CD4-positive, alpha-beta memory T cell (primary cell): Measurements from ENCODE around the gene TSPAN14. TPM values are rescaled to one million over a fixed set of nuclear protein-coding genes. Genes with fewer than 3 reads are reported as not detected.
A peak's percentile ranks its signal among the peaks of the same experiment; 100 is the strongest.
"Not testable (repeated sequence)": the region's sequence is repeated elsewhere in the genome, so short reads cannot be mapped to it uniquely, and the experiment has no call there.

Experiments used
- CTCF ChIA-PET: fragments of 350-600 bp; sonication (Branson Sonifier 250); formaldehyde crosslinking; loops from one replicate; lab custom pipeline; 2021; ENCODE audit warnings: inconsistent platforms; ENCODE audit not compliant: partially characterized antibody; lab: Charles Lee
- POLR2A ChIA-PET: fragments of 350-600 bp; sonication (Branson Sonifier 250); formaldehyde crosslinking; loops from one replicate; lab custom pipeline; 2021; ENCODE audit not compliant: partially characterized antibody; lab: Charles Lee
- DNase-seq, 5 donors: peaks; one replicate each; pipeline versions ENCODE4 v3.0.0 to v3.0.0-alpha.2; 2020 to 2022; ENCODE audit warnings: mixed read lengths in 1 of 5
- H3K27ac ChIP-seq: one replicate; pipeline ENCODE4 v1.7.0; 2013; ENCODE audit warnings: low read depth, low read length
- H3K27me3 ChIP-seq: 2 replicates; pipeline ENCODE4 v1.7.0; 2013; ENCODE audit warnings: mild to moderate bottlenecking, low read length, moderate library complexity; ENCODE audit not compliant: insufficient read depth
- H3K36me3 ChIP-seq: 2 replicates; pipeline ENCODE4 v1.7.0; 2013; ENCODE audit warnings: mild to moderate bottlenecking, low read length, moderate library complexity; ENCODE audit not compliant: insufficient read depth
- H3K4me1 ChIP-seq: 2 replicates; pipeline ENCODE4 v1.7.0; 2013; ENCODE audit warnings: mild to moderate bottlenecking, low read length, moderate library complexity; ENCODE audit not compliant: insufficient read depth
- H3K4me3 ChIP-seq, 2 donors: one replicate each; pipeline ENCODE4 v1.7.0; 2013; ENCODE audit warnings: low read length in 2 of 2, mild to moderate bottlenecking in 1 of 2
- H3K9me3 ChIP-seq, 2 donors: one replicate each; pipeline ENCODE4 v1.7.0; 2013; ENCODE audit warnings: low read length in 2 of 2, control low read depth in 1 of 2; ENCODE audit not compliant: control insufficient read depth in 1 of 2
- H3K27ac Mint-ChIP-seq, 7 donors: one replicate each; pipeline ENCODE4 v1.8.0; 2020 to 2021; ENCODE audit warnings: mixed read lengths in 7 of 7, mild to moderate bottlenecking in 6 of 7, inconsistent platforms in 3 of 7, moderate library complexity in 3 of 7
- H3K27me3 Mint-ChIP-seq, 2 donors: one replicate each; pipeline ENCODE4 v1.8.0; 2020 to 2021; ENCODE audit warnings: mixed read lengths in 2 of 2
- H3K36me3 Mint-ChIP-seq, 2 donors: one replicate each; pipeline ENCODE4 v1.8.0; 2020 to 2021; ENCODE audit warnings: mixed read lengths in 2 of 2, inconsistent platforms in 1 of 2, mild to moderate bottlenecking in 1 of 2
- H3K4me1 Mint-ChIP-seq, 4 donors: one replicate each; pipeline ENCODE4 v1.8.0; 2020 to 2021; ENCODE audit warnings: mixed read lengths in 4 of 4, mild to moderate bottlenecking in 1 of 4
- H3K4me3 Mint-ChIP-seq, 8 donors: one replicate each; pipeline ENCODE4 v1.8.0; 2020 to 2021; ENCODE audit warnings: mixed read lengths in 8 of 8, mild to moderate bottlenecking in 7 of 8, moderate library complexity in 6 of 8, inconsistent platforms in 3 of 8
- H3K9me3 Mint-ChIP-seq, 8 donors: one replicate each; pipeline ENCODE4 v1.8.0; 2020 to 2021; ENCODE audit warnings: mixed read lengths in 8 of 8, mild to moderate bottlenecking in 5 of 8, inconsistent platforms in 3 of 8, moderate library complexity in 1 of 8
- intact Hi-C: fragments of 100-400 bp; cut with micrococcal nuclease; formaldehyde crosslinking; loops from one replicate; pipeline ENCODE4 v1.15.1; 2023
- polyA plus RNA-seq, 2 donors: library from polyadenylated mRNA; unstranded; fragments of 300-500 nt; fragmentation: Illumina TruSeq; gene quantifications; one replicate each; pipeline ENCODE4 v1.2.3, GENCODE V29; 2021
- total RNA-seq, 2 experiments: library from RNA; stranded (reverse); gene quantifications; one replicate each; pipeline ENCODE4 v1.2.3, GENCODE V29; 2021

TSPAN14 gene
- total and polyA plus RNA-seq, 4 experiments from 2014 or later, result 148 to 246 (median 152) TPM

DNA sequence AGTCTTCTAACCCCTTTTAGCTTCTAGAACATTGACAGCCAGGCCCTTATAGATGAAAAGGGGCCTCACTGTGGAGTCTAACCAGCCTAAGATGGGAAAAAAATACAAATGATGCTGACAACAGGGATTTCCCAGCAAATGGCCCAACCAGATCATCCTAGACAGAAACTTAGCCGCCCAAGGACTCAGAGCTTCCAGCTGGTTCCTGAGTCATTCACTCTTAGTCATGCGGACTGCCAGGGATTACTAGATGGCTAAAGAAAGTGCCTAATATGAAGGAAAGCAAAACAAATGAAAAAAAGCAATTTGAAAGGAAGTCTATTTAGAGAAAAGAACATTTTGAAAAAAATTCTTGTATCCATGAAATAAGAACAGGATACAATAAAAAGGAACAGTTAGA lies 23.7 kb downstream of the TSPAN14 start:
- H3K27me3 Mint-ChIP-seq, result no peaks in the 10 kb centered on the region
- no peaks in the 10 kb centered on the region for H3K9me3 ChIP-seq
- H3K4me3 Mint-ChIP-seq, result peak overlapping the region in 4 of 8 donors; percentile 7 to 68 (median 54)
- CTCF ChIA-PET, result interaction anchor here (0.9 to 2.4 kb wide), 9 partner anchors 9 to 33 kb away, joined by 3 to 7 read pairs (median 6); no protein-coding TSS in a partner anchor
- H3K27ac ChIP-seq, result no peak overlapping the region
- POLR2A ChIA-PET, result interaction anchor here (1.5 to 28.7 kb wide), 6 partner anchors 9 to 26 kb away, joined by 4 to 906 read pairs (median 16); partner anchors contain the start of gene TSPAN14
- H3K27ac Mint-ChIP-seq, result peak overlapping the region; percentile 61 to 91 (median 76)
- H3K4me3 ChIP-seq, result no peak overlapping the region
- no peaks in the 10 kb centered on the region for H3K27me3 ChIP-seq
- peaks cover 51 to 82% (median 69%) of the 10 kb centered on the region in 4 donors for H3K4me1 Mint-ChIP-seq
- intact Hi-C loops, result no loop called here
- DNase-seq, result peak in 1 of 5 donors; percentile 47
- peaks cover 79% of the 10 kb centered on the region for H3K4me1 ChIP-seq
- peaks cover 25% of the 10 kb centered on the region for H3K36me3 ChIP-seq
- H3K36me3 Mint-ChIP-seq, result peaks cover 54 to 61% of the 10 kb centered on the region in 2 donors
- H3K9me3 Mint-ChIP-seq, result peaks cover 0 to 11% (median 3%) of the 10 kb centered on the region in 8 donors

- peaks cover 50 to 52% of the 10 kb centered on the region in 2 donors for H3K36me3 Mint-ChIP-seq
- POLR2A ChIA-PET, result interaction anchor here (1.1 to 14.7 kb wide), 2 partner anchors 16 to 17 kb away, joined by 3 to 906 read pairs; partner anchors contain the start of gene TSPAN14
- intact Hi-C loops, H3K27me3 ChIP-seq, CTCF ChIA-PET, H3K4me3 ChIP-seq, H3K9me3 ChIP-seq, H3K27ac ChIP-seq, H3K27me3 Mint-ChIP-seq: not testable (repeated sequence)
- peak overlapping the region in 6 of 7 donors; percentile 52 to 87 (median 74) for H3K27ac Mint-ChIP-seq
- Histone ChIP-seq H3K36me3 (peaks cover 16% of the 10 kb centered on the region), H3K4me1 (peaks cover 79% of the 10 kb centered on the region)
- peak overlapping the region in 1 of 8 donors; percentile 73 for H3K4me3 Mint-ChIP-seq
- H3K4me1 Mint-ChIP-seq, result peaks cover 53 to 82% (median 70%) of the 10 kb centered on the region in 4 donors
- peaks cover 0 to 11% (median 3%) of the 10 kb centered on the region in 8 donors for H3K9me3 Mint-ChIP-seq
- peak in 1 of 5 donors; percentile 4 for DNase-seq
These were observed 26.3 kb downstream of the TSPAN14 start for GRCh38 chr10:80480373-80480772.

DNA sequence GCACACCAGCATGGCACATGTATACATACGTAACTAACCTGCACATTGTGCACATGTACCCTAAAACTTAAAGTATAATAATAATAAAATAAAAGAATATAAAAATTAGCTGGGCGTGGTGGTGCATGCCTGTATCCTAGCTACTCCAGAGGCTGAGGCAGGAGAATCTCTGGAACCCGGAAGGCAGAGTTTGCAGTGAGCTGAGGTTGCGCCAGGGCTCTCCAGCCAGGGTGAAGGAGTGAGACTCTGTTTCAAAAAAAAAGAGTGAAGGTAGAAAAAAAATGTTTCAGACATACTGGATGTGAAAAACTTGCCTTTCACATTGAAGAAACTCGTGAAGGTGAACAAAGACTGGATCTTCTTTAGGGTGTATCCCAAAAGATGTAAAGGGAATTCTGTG lies 26.7 kb downstream of the TSPAN14 start:
- H3K4me1 Mint-ChIP-seq, result peaks cover 56 to 82% (median 71%) of the 10 kb centered on the region in 4 donors
- intact Hi-C loops, result no loop called here
- Histone ChIP-seq H3K36me3 (peaks cover 14% of the 10 kb centered on the region), H3K4me1 (peaks cover 79% of the 10 kb centered on the region), H3K9me3 (no peaks in the 10 kb centered on the region), H3K4me3 (no peak overlapping the region), H3K27ac (no peak overlapping the region), H3K27me3 (no peaks in the 10 kb centered on the region)
- peak overlapping the region in 3 of 8 donors; percentile 32 to 57 (median 50) for H3K4me3 Mint-ChIP-seq
- peak overlapping the region; percentile 30 to 90 (median 69) for H3K27ac Mint-ChIP-seq
- H3K9me3 Mint-ChIP-seq, result peaks cover 0 to 11% (median 3%) of the 10 kb centered on the region in 8 donors
- H3K27me3 Mint-ChIP-seq, result no peaks in the 10 kb centered on the region
- POLR2A ChIA-PET, result interaction anchor here (1.1 to 14.7 kb wide), 2 partner anchors 16 to 17 kb away, joined by 3 to 906 read pairs; partner anchors contain the start of gene TSPAN14
- peaks cover 50 to 52% of the 10 kb centered on the region in 2 donors for H3K36me3 Mint-ChIP-seq
- DNase-seq, result peak in 1 of 5 donors; percentile 9
- CTCF ChIA-PET, result interaction anchor here (1.8 to 2.5 kb wide), 2 partner anchors 15 to 25 kb away, joined by 4 to 10 read pairs; no protein-coding TSS in a partner anchor

DNA sequence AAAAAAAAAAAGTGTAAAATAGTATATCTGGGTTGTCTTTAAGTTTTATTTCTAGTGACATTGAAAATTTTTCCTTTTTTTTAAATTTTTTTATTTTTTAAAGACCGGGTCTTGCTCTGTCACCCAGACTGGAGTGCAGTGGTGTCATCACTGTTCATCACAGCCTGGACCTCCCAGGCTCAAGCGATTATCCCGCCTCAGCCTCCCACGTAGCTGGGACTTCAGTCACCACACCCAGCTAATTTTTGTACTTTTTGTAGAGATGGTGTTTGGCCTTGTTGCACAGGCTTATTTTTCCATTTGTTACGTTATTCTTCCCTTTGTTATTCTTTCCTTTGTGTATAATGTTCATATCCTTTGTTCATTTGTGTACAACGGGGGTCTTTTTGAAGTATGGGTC lies 30.1 kb downstream of the TSPAN14 start:
- peak in 1 of 5 donors; percentile 53 for DNase-seq
- CTCF ChIA-PET, result interaction anchor here (0.7 to 10.8 kb wide), 11 partner anchors 9 to 106 kb away, joined by 3 to 201 read pairs (median 5); no protein-coding TSS in a partner anchor
- peaks cover 72 to 91% (median 82%) of the 10 kb centered on the region in 4 donors for H3K4me1 Mint-ChIP-seq
- no peaks in the 10 kb centered on the region for H3K27me3 Mint-ChIP-seq
- Histone ChIP-seq H3K27me3 (no peaks in the 10 kb centered on the region), H3K4me3 (no peak overlapping the region), H3K27ac (peak overlapping the region; percentile 74), H3K4me1 (peaks cover 84% of the 10 kb centered on the region), H3K36me3 (peaks cover 8% of the 10 kb centered on the region), H3K9me3 (no peaks in the 10 kb centered on the region)
- intact Hi-C loops, result loop anchor here (1.0 kb wide), 1 partner anchor 13 kb away; no protein-coding TSS in a partner anchor
- peak overlapping the region; percentile 83 to 97 (median 95) for H3K27ac Mint-ChIP-seq
- peaks cover 34 to 41% of the 10 kb centered on the region in 2 donors for H3K36me3 Mint-ChIP-seq
- peaks cover 0 to 3% (median 0%) of the 10 kb centered on the region in 8 donors for H3K9me3 Mint-ChIP-seq
- peak overlapping the region; percentile 67 to 93 (median 82) for H3K4me3 Mint-ChIP-seq
- POLR2A ChIA-PET, result interaction anchor here (1.0 to 14.7 kb wide), 5 partner anchors 9 to 76 kb away, joined by 5 to 906 read pairs (median 14); partner anchors contain the start of genes PRXL2A and TSPAN14

- no peaks in the 10 kb centered on the region for H3K9me3 ChIP-seq
- peaks cover 11% of the 10 kb centered on the region for H3K36me3 ChIP-seq
- peak overlapping the region in 1 of 2 donors; percentile 51 for H3K4me3 ChIP-seq
- H3K27me3 Mint-ChIP-seq, result no peaks in the 10 kb centered on the region
- peaks cover 89% of the 10 kb centered on the region for H3K4me1 ChIP-seq
- CTCF ChIA-PET, result interaction anchor here (1.1 to 10.8 kb wide), 10 partner anchors 8 to 107 kb away, joined by 3 to 201 read pairs (median 7); no protein-coding TSS in a partner anchor
- peaks cover 39 to 43% of the 10 kb centered on the region in 2 donors for H3K36me3 Mint-ChIP-seq
- peak overlapping the region; percentile 67 to 93 (median 78) for H3K4me3 Mint-ChIP-seq
- DNase-seq, result peak in 4 of 5 donors; percentile 40 to 52 (median 44)
- peak overlapping the region; percentile 83 to 97 (median 94) for H3K27ac Mint-ChIP-seq
- H3K9me3 Mint-ChIP-seq, result peaks cover 0 to 3% (median 0%) of the 10 kb centered on the region in 8 donors
- intact Hi-C loops, result loop anchor here (1.0 kb wide), 3 partner anchors 10 to 18 kb away; no protein-coding TSS in a partner anchor
- peaks cover 76 to 95% (median 86%) of the 10 kb centered on the region in 4 donors for H3K4me1 Mint-ChIP-seq
- H3K27me3 ChIP-seq, result no peaks in the 10 kb centered on the region
- peak overlapping the region; percentile 74 for H3K27ac ChIP-seq
- POLR2A ChIA-PET, result interaction anchor here (1.0 to 14.7 kb wide), 6 partner anchors 8 to 77 kb away, joined by 5 to 906 read pairs (median 10); partner anchors contain the start of genes PRXL2A and TSPAN14
These were observed 30.6 kb downstream of the TSPAN14 start for GRCh38 chr10:80484676-80485075.

DNA sequence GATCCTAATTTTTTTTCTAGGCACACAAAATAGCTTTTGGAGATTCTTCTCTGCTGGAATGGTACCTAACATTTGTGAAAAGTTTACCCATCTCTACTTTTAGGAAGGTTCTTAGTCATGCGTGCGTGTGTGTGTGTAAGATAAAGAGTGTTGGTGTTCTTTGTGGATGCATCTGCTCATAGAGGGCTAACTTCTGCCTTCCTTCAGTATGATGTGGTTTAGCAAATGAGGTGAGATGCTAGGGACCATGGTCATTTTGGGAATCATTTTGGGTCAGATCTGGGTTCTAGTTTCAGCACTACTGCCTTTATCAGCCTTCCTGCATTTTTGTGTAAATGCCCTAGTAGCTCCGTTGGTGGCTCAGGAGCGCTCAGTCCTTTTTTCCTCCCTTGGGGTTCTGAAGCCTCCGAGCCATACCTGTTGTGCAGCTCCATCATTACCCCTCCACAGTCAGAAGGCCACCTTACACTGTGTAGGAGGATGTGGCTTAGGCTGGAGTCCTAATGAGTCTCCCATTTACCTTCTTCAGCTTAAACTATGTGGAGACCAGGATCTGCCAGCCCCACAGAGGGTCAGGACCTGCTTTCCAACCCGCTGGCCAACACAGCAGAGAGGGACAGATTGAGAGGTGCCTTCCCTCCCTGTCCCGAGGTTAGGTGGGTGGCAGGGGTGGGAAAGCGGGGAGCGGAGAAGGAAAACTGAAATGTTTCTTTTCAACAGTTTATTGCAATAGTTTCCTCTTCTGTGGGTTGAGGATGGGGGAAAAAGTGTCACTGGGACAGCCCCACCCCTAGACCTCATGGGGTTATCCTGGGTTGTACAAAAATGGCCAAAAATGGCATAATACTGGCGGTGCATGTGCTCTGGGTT lies 31.2 kb downstream of the TSPAN14 start:
- Histone ChIP-seq H3K4me3 (peak overlapping the region; percentile 43 to 51), H3K36me3 (peaks cover 18% of the 10 kb centered on the region), H3K4me1 (peaks cover 95% of the 10 kb centered on the region), H3K27ac (peak overlapping the region; percentile 74), H3K27me3 (no peaks in the 10 kb centered on the region), H3K9me3 (no peaks in the 10 kb centered on the region)
- CTCF ChIA-PET, result interaction anchor here (1.1 to 10.8 kb wide), 10 partner anchors 8 to 107 kb away, joined by 3 to 201 read pairs (median 10); no protein-coding TSS in a partner anchor
- Mint-ChIP-seq H3K27ac (peak overlapping the region; percentile 83 to 97 (median 94)), H3K27me3 (no peaks in the 10 kb centered on the region), H3K36me3 (peaks cover 41 to 47% of the 10 kb centered on the region in 2 donors), H3K4me3 (peak overlapping the region; percentile 70 to 93 (median 82)), H3K4me1 (peaks cover 81 to 99% (median 90%) of the 10 kb centered on the region in 4 donors), H3K9me3 (peaks cover 0 to under 1% (median 0%) of the 10 kb centered on the region in 8 donors)
- peak in 1 of 5 donors; percentile 43 for DNase-seq
- intact Hi-C loops, result loop anchor here (1.0 kb wide), 2 partner anchors 9 to 19 kb away; no protein-coding TSS in a partner anchor
- POLR2A ChIA-PET, result interaction anchor here (1.0 to 14.7 kb wide), 6 partner anchors 8 to 77 kb away, joined by 5 to 906 read pairs (median 10); partner anchors contain the start of genes PRXL2A and TSPAN14
